Raji (cell line): Measurements from ENCODE around the gene GNB1.

Experiments used
- POLR2A ChIP-seq: IDR thresholded peaks from 2 replicates; pipeline ENCODE4 v1.6.1; 2011; ENCODE audit warnings: low read depth, low read length, control low read depth; ENCODE audit not compliant: insufficient read depth

GNB1 gene

GRCh38 chr1:1802871-1803270, 88.0 kb downstream of the GNB1 start:
- no peak for TF ChIP-seq POLR2A

DNA sequence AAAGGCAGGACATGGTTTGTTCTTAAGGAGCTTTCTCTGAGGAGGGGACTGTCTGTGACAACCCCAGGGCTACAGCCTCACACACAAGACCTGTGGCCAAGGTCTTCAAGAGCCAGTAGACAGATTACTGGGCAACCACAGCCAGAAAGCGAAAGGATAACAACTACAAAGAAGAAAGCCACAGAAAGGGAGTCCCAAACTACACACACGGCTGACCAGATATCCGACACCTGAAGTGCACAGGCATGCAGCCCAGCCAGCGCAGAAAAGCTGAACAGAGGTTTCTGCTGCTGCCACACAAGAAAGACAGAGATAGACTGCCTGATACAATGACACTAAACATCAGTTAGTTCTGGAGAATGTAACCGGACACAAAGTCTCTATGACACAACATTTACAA, 91.2 kb downstream of the GNB1 start:
- no peak for TF ChIP-seq POLR2A

- TF ChIP-seq POLR2A = no peak
These were observed 93.1 kb downstream of the GNB1 start for GRCh38 chr1:1797731-1798341.

GRCh38 chr1:1796466-1796865, 94.4 kb downstream of the GNB1 start:
- TF ChIP-seq POLR2A = no peak

DNA sequence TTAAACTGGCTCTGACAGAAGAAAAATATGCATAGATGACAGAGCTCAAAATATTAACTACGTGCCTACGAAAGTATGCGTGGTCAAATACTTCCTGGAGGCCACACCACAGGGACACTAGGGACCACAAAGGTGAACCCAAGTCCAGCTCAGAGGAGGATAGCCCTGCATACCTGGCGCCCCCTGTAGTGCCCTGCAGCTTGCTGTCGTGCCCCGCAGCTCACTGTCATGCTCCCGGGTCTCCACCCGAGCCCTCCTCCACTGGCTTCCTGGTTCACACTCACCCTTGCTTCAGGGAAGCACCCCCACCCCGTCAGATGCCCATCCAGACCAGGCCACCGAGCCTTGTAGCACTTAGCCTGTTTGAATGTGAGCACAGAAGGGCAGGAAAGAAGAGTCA, 95.9 kb downstream of the GNB1 start:
- no peak for TF ChIP-seq POLR2A

DNA sequence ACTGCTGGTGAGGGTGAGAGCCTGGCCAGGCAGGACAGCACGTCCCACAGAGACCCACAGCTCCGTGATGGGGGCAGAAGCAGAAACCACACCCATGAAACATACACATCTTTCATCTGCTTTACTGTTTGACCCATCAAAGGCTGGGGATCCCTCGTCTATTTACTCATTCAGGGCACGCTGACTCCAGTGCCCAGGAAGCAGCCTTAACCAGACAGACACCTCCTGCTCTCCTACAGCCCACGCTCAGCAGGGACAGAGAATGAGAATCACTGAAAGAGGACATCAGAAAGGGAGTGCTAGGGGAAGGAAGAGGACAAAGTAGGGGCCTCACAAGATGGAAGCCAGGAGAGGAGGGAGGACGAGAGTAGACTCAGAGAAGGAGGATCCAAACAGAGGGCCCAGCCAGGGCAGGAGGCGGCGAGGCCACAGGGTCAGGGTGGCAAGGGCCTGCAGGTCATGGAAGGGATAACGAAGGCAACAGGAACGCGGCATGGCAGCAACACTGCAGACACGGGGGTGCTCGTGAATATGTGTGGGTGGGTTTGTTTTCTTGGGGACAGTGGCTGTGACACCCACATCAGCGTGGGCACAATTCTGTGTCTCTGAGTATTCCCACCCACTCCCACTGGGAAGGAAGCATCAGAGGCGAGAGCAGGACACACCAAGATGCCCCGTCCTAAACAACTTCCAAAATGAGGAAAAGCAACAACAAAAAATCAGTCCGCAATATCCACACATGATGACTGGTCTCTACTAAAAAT, 97.2 kb downstream of the GNB1 start:
- no peak for TF ChIP-seq POLR2A

DNA sequence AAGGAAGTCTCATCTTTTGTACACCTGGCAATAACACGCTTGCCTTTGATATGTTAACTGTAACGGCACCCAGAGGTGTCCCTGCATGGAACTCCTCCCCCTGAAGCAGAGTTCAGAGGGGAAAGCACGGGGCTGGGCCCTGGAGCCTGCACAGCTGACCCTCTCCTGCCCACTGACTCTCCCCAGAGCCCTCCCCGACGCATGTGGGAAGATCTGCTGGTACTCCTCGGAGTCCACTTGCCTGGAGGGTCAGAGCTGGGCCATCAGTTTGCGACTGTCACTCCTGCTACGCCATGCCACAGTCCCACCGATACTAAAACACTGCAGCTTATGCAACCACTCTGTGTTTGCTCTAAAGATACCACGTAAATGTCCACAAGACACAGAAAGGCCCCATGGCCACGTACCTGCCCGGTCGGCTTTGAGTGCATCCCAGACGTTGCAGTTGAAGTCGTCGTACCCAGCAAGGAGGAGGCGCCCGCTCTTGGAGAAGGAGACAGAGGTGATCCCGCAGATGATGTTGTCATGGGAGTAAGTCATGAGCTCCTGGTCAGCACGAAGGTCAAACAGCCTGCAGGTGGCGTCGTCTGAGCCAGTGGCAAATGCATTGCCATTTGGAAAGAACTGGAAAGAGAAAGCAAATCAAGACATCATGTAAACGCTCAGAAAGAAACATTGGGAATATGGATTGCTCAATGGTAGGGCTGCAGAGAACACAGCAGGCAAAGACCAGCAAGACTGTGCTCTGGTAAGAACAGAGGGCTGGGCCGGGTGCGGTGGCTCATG, 102.0 kb downstream of the GNB1 start:
- no peak for TF ChIP-seq POLR2A

GRCh38 chr1:1788136-1788535, 102.8 kb downstream of the GNB1 start:
- TF ChIP-seq POLR2A = no peak

- no peak for TF ChIP-seq POLR2A
These were observed 103.9 kb downstream of the GNB1 start for GRCh38 chr1:1786836-1787605.

DNA sequence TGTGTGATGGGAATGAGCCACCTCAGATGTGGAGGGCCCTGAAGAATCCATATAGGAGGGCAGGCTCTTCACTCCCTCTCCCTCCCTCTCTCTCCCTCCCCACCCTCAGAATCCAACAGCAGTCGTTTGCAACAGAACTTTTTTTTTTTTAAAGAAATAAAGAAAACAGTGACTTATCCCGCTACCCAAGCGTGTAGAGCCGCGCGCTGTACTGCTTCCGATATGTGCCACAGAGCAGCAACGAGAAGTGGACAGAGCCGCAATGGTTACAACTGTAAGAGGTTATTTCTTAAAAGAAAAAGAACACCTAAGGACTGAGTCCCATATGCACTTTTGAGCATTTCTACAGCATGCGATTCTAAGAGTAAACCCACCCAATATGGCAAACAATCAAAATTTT, 105.2 kb downstream of the GNB1 start:
- no peak for TF ChIP-seq POLR2A

DNA sequence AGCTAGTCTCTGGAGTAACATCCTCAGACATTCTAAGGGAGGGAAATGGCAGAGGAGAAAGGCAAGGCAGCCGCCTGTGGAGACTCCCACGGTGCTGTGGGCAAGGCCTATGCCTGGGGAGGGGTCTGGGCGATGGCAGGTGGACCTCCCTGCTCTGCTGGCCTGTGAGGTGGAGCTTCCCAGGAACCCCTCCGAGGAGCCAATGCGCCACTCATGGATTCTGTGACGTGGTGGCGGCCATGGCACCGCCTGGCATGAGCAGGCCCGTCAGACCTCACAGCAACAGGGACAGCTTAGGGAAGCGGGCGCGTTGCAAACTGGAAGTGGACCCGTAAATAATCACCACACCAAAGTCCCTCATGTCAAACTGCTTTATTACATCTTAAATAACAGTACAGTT, 106.0 kb downstream of the GNB1 start:
- no peak for TF ChIP-seq POLR2A

DNA sequence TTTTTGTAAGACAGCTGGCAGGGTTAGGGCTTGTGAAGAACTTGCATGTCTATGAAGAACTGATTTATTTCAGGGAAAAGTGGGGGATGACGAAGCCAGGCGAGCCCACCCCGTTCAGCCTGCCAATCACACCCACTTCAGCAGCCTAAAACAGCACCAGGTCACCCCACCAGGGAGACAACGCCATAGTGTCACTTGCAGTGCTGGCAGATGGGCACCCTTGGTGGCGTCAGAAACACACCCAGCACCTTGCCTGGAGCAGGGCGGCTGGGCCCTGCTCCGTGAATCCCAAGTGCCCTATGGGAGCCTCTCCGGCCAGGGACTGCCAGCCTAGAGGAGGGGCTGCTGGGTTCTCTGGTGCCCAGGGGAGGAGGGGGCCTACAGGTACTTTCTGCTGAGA, 107.6 kb downstream of the GNB1 start:
- no peak for TF ChIP-seq POLR2A

- TF ChIP-seq POLR2A = no peak
These were observed 108.3 kb downstream of the GNB1 start for GRCh38 chr1:1782399-1783221.

- peak; percentile 26; the same call in 1 of the 2 replicates for TF ChIP-seq POLR2A
These were observed 109.4 kb downstream of the GNB1 start for GRCh38 chr1:1781526-1781903.

- TF ChIP-seq POLR2A = no peak
These were observed 110.0 kb downstream of the GNB1 start for GRCh38 chr1:1780598-1781525.
